ENCODE results near the gene SDE2. TPM values are rescaled to one million over a fixed set of nuclear protein-coding genes. Genes with fewer than 3 reads are reported as not detected.

SDE2 gene
- total and polyA plus RNA-seq, 2 of the 4 experiments (the other 2 are of a cell fraction) = 8.5 to 14.7 TPM

DNA sequence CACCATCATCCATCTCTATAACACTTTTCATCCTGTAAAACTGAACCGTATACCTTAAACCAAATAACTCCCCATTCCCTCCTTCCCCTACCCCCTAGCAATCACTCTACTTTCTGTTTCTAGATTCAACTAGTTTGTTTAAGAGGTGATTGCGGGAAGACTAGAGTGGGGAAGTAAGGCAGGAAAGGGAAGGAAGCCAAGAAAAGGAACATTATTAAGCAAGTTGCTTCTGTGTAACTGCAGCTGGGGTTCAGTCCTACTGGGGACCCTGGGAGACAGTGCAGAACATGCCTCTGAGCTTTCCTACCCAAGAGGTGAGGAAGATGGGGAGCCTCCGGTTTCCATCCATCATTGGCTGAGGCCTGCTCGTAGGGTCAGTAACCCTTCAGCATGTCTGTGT is 34.4 kb upstream of the SDE2 start:
- no peak overlapping the region for H3K14ac ChIP-seq (replicated peaks; ENCODE audit: low read depth, low read length)
- dilution Hi-C loops (cut with HindIII; ENCODE audit: low sequenced_read_pairs, unreplicated experiment) (no loop called here), in situ Hi-C loops (cut with MboI; ENCODE audit: low sequenced_read_pairs) (no loop called here), intact Hi-C loops (cut with micrococcal nuclease) (no loop called here)
- H4K20me1 ChIP-seq (ENCODE audit: insufficient read depth, low read length) = no peaks in the 10 kb centered on the region
- no peak for ATAC-seq (ENCODE audit: low read depth)
- no peak overlapping the region for H3K4me3 ChIP-seq (ENCODE audit: insufficient read depth, low read depth, low read length)
- no peak overlapping the region for H3K4ac ChIP-seq (ENCODE audit: low read depth, low read length)
- TF ChIP-seq, protein P1, sequence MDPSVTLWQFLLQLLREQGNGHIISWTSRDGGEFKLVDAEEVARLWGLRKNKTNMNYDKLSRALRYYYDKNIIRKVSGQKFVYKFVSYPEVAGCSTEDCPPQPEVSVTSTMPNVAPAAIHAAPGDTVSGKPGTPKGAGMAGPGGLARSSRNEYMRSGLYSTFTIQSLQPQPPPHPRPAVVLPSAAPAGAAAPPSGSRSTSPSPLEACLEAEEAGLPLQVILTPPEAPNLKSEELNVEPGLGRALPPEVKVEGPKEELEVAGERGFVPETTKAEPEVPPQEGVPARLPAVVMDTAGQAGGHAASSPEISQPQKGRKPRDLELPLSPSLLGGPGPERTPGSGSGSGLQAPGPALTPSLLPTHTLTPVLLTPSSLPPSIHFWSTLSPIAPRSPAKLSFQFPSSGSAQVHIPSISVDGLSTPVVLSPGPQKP (IDR thresholded peaks at IDR 0.05; ENCODE audit: borderline replicate concordance, low read depth, low read length) = no peak
- no peak for TF ChIP-seq SMC3 (IDR thresholded peaks at IDR 0.05; ENCODE audit: low read depth, low read length)
- TF ChIP-seq FOS (IDR thresholded peaks at IDR 0.05; ENCODE audit: low read depth, low read length) = no peak
- no peak for TF ChIP-seq POLR2A (IDR thresholded peaks at IDR 0.05; ENCODE audit: low read depth, low read length)
- TF ChIP-seq, protein P2, sequence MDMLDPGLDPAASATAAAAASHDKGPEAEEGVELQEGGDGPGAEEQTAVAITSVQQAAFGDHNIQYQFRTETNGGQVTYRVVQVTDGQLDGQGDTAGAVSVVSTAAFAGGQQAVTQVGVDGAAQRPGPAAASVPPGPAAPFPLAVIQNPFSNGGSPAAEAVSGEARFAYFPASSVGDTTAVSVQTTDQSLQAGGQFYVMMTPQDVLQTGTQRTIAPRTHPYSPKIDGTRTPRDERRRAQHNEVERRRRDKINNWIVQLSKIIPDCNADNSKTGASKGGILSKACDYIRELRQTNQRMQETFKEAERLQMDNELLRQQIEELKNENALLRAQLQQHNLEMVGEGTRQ (IDR thresholded peaks at IDR 0.05; ENCODE audit: low read depth, low read length) = no peak
- TF ChIP-seq, protein P3, sequence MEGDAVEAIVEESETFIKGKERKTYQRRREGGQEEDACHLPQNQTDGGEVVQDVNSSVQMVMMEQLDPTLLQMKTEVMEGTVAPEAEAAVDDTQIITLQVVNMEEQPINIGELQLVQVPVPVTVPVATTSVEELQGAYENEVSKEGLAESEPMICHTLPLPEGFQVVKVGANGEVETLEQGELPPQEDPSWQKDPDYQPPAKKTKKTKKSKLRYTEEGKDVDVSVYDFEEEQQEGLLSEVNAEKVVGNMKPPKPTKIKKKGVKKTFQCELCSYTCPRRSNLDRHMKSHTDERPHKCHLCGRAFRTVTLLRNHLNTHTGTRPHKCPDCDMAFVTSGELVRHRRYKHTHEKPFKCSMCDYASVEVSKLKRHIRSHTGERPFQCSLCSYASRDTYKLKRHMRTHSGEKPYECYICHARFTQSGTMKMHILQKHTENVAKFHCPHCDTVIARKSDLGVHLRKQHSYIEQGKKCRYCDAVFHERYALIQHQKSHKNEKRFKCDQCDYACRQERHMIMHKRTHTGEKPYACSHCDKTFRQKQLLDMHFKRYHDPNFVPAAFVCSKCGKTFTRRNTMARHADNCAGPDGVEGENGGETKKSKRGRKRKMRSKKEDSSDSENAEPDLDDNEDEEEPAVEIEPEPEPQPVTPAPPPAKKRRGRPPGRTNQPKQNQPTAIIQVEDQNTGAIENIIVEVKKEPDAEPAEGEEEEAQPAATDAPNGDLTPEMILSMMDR (conservative IDR thresholded peaks at IDR 0.05; ENCODE audit: low read depth, low read length) = no peak
- TF ChIP-seq CHD1 (IDR thresholded peaks at IDR 0.05; ENCODE audit: low read depth, low read length) = no peak
- no peak for TF ChIP-seq NFE2L2 (IDR thresholded peaks at IDR 0.05; ENCODE audit: low read depth, low read length)
- no peak for TF ChIP-seq CEBPB (IDR thresholded peaks at IDR 0.05; ENCODE audit: low read depth, low read length)
- no peak for TF ChIP-seq RCOR1 (IDR thresholded peaks at IDR 0.05; ENCODE audit: insufficient replicate concordance, low read length)
- no peak for TF ChIP-seq MAFK (IDR thresholded peaks at IDR 0.05; ENCODE audit: low read depth, low read length)
- TF ChIP-seq BHLHE40 (IDR thresholded peaks at IDR 0.05; ENCODE audit: low read depth, low read length) = no peak
- TF ChIP-seq MXI1 (IDR thresholded peaks at IDR 0.05; ENCODE audit: borderline replicate concordance, low read depth, low read length) = no peak
- TF ChIP-seq RFX5 (IDR thresholded peaks at IDR 0.05; ENCODE audit: low read depth, low read length) = no peak
- no peak for TF ChIP-seq MAZ (IDR thresholded peaks at IDR 0.05; ENCODE audit: borderline replicate concordance, low read depth, low read length)
- no peak for TF ChIP-seq RAD21 (IDR thresholded peaks at IDR 0.05; ENCODE audit: low read length)
- H3K36me3 ChIP-seq (ENCODE audit: control insufficient read depth, insufficient read depth, low read length) = no peaks in the 10 kb centered on the region
- H2AK9ac ChIP-seq (replicated peaks; ENCODE audit: low read depth, low read length, poor library complexity) = no peak overlapping the region
- BruUV-seq (replicated peaks) = no TSS peak
- WGBS, 2 experiments (ENCODE audit: extremely low coverage in 2 of 2, insufficient read length in 1 of 2) = 100% methylated on average over 1 of the region's 4 CpGs
- H3K9me1 ChIP-seq (ENCODE audit: insufficient read depth, low read length) = 0 out of 2 replicates have a peak, but pooled peaks cover 5% of the 10 kb centered on the region
- H4K91ac ChIP-seq (ENCODE audit: insufficient read depth, low read depth, low read length) = no peak overlapping the region
- H2AK5ac ChIP-seq (ENCODE audit: low read depth, low read length) = no peak overlapping the region
- H3K27ac ChIP-seq (ENCODE audit: insufficient read depth, low read length) = no peak overlapping the region
- no peak overlapping the region for H3K23ac ChIP-seq (ENCODE audit: low read depth, low read length)
- H3K56ac ChIP-seq (ENCODE audit: extremely low read depth, insufficient read depth, low read length) = no peak overlapping the region
- H2BK15ac ChIP-seq (ENCODE audit: low read depth, low read length) = no peak overlapping the region
- no peak overlapping the region for H3K18ac ChIP-seq (ENCODE audit: low read depth, low read length)
- CTCF ChIA-PET = no interaction called here
- H3K4me1 ChIP-seq (ENCODE audit: control insufficient read depth, insufficient read depth, low read length) = peaks cover 4% of the 10 kb centered on the region
- H2BK5ac ChIP-seq (ENCODE audit: low read depth, low read length, poor library complexity, severe bottlenecking) = no peak overlapping the region
- H2BK120ac ChIP-seq (ENCODE audit: low read depth, low read length) = no peak overlapping the region
- no peak overlapping the region for H2BK20ac ChIP-seq (ENCODE audit: low read depth, low read length)
- no peak overlapping the region for H4K5ac ChIP-seq (ENCODE audit: low read depth, low read length)
- POLR2A ChIA-PET (ENCODE audit: unreplicated experiment) = no interaction called here
- DNase-seq = no peak
- H3K79me1 ChIP-seq (ENCODE audit: low read depth in 1 of 2, low read length in 2 of 2) = no peaks in the 10 kb centered on the region
- no peak overlapping the region for H2AFZ ChIP-seq (replicated peaks; ENCODE audit: low read length, poor library complexity)
- no peak overlapping the region for H3K4me2 ChIP-seq (ENCODE audit: low read depth, low read length)
- peaks cover 6% of the 10 kb centered on the region for H3K27me3 ChIP-seq (ENCODE audit: control insufficient read depth, insufficient read depth, low read length)
- H4K8ac ChIP-seq (ENCODE audit: low read depth in 2 of 2, low read length in 2 of 2) = no peak overlapping the region
- no peaks in the 10 kb centered on the region for H3K9me3 ChIP-seq (ENCODE audit: control insufficient read depth, insufficient read depth, low read length)
- H3K9ac ChIP-seq (ENCODE audit: low read depth, low read length) = no peak overlapping the region

Measured in IMR-90 (cell line).